NCI-H82 (cell line): Measurements from ENCODE around the gene GPR146.
"Not testable (repeated sequence)": the region's sequence is repeated elsewhere in the genome, so short reads cannot be mapped to it uniquely, and the experiment has no call there.

Experiments
- DNase-seq: peaks from one replicate; lab custom pipeline; 2025; lab: John Stamatoyannopoulos, UW

Gene GPR146

GRCh38 chr7:1026721-1027161 is 17.6 kb upstream of the GPR146 start:
- no peak for DNase-seq

DNA sequence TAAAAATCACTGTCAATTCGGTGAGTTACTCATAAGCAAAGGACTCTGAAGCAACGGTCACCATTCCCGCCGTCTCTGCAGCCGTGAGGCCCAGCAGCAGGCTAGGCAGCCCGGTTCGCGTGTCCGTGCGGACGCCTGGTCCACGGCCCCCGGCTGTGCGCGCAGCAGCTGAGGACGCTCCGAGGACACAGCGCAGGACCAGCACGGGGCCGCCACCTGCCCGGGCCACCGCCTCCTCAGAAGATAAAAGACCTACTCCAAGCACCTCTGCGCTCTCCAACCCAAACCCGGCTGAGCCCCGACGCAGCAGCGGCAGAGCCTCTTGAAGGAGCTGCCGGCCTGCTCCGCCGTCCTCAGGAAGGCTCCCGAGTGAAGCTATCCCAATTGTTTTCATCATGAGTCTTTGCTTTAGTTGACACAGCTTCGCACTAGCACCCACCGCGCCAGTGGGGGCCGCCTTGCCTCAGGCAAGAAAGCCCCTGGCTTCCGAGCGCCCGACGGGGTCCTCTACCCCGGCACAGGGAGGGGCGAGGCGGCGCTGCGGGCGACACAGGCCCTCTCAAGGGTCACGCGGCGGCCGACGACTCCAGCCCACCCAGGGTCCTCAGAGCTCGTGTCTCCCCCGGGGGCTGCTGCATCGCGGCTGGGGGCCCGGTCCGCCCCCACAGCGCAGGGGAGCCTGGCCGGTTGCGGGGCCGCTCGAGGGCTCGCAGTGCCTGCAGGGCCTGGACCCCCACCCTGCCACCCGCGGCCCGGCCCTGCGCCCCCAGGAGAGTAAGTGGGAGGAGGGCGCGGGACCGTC is 16.9 kb upstream of the GPR146 start:
- peak; percentile 51 for DNase-seq

GRCh38 chr7:1028044-1028770 is 16.1 kb upstream of the GPR146 start:
- DNase-seq, result peak; percentile 92

GRCh38 chr7:1028775-1029636 is 15.3 kb upstream of the GPR146 start:
- DNase-seq, result peak; percentile 78

DNA sequence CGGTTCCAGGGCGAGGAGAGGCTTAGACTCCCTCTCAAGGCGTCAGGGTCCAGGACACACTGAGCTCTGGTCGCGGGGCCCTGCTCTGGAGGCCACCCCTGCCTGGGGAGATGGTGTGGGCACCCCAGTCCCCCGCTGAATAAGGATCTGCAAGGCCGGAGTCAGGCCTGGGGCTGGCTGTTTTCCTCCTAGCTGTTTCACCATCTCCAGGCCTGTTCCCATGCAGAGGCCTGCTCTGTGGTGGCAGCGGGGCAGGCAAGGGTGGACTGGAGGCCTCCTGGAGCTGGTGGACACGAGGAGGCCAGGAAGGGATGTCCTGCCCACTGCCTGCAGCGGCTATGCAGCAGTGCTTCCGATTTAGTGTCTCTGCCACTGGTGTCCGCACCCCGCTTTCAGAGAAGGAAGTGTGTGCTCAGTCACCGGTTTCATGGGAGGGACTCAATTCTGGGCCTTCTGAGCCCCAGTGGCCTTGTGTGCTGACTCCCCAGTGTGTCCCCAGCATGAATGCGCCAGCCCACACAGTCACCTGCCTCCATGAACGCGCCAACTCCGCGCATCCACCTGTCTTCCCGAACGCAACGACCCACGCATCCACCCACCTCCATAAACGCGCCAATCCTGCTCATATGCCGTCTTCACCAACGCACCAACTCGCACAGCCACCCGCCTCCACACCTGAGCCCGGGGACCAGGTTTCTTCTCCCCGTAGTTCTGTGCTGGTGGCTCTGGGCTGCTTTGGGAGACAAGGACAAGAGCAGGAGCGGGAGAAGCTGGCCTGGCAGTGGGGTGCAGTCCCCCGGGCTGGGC is 14.5 kb upstream of the GPR146 start:
- no peak for DNase-seq

DNA sequence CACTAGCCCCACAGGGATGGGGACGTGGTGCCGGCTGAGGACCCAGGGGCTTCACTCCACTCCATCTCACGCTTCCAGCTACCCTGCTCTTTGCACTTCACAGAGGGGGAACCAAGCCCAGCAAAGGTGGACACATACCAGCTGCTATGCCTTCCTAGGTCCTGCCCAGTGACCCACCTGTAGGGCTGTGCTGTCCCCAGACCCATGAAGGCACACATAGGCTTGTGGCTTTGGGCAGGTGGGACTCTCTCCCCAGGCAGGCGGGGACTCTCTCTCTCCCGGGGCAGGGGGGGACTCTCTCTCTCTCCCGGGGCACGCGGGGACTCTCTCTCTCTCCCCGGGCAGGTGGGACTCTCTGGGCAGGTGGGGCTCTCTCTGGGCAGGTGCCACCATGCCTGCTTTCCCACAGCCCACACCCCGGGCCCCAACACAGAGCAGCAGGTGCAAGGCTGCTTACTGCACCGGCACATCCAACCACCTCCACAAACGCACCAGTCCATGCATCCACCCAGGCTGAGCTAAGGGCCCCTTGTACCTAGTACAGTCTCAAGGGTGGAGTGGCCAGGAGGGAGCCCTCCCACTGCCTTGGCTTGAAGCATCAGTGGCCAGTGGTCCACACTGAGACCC is 13.8 kb upstream of the GPR146 start:
- no peak for DNase-seq

- DNase-seq, result no peak
Measured at GRCh38 chr7:1031716-1032455, 12.5 kb upstream of the GPR146 start.

DNA sequence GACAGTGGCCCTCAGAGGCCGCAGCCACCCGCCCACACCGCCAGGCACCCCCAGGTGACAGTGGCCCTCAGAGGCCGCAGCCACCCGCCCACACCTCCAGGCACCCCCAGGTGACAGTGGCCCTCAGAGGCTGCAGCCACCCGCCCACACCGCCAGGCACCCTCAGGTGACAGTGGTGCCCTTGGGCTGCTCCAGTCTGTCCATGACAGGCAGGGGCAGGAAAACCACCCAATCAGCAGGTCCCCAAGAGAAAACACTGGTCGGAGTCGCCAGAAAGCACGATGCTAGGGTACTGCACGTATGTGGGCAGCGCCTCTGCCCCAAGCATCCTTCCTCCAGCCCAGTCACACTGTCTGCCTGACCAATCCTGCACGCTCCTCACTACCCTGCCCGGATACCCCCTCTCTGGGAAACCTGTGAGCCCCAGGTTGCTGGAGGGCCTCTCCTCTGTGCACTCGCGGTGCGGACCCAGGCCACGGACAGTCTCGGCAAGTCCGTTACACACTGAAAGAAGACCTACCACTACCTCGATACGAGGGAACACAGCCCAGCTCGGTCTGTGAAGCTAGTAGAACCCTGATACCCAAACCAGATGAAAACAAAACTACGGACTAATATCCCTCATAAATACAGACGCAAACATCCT is 11.7 kb upstream of the GPR146 start:
- no peak for DNase-seq

GRCh38 chr7:1033546-1034145 is 10.7 kb upstream of the GPR146 start:
- DNase-seq, result no peak

DNA sequence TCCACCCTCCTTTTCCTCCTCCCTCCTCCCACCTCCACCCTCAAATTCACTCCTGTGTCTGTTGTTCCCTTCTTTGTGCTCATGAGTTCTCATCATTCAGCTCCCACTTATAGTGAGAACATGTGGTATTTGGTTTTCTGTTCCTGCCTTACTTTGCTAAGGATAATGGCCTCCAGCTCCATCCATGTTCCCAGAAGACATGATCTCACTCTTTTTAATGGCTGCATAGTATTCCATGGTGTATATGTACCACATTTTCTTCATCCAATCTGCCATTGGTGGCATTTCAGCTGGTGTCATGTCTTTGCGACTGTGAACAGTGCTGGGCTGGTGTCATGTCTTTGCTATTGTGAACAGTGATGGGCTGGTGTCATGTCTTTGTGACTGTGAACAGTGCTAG is 9.6 kb upstream of the GPR146 start:
- not testable (repeated sequence) for DNase-seq

- DNase-seq, result not testable (repeated sequence)
Measured at GRCh38 chr7:1036164-1036928, 8.0 kb upstream of the GPR146 start.

DNA sequence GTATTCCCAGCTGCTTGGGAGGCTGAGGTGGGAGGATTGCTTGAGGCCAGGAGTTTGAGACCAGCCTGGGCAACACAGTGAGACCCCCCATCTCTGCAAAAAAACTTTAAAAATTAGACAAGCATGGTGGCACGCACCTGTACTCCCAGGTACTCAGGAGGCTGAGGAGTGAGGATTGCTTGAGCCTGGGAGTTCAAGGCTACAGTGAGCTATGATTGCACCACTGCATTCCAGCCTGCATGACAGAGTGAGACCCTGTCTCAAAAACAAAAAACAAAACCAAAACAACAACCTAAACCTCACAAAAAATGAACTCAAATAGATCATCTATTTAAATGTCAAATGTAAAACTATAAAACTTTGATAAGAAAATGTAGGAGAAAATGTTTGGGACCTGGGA is 4.1 kb upstream of the GPR146 start:
- DNase-seq, result not testable (repeated sequence)

DNA sequence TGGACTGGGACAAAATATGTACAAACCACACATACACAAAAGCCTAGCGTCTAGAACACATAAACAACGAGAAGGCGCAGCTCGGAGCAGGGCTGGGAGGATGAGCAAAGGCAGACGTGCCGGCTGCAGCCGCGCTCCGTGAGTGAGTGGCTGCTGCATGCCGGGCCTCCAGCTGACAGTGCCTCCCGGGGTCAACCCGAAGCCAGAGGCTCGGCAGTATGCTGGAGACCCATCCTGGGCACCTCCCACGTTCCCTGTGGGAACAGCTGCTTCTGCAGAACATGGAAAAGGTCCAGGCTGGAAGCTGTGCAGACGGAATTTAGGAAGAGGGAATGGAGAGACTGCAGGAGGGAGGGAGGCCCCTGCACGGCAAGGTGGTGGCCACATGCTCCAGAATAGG is 3.6 kb upstream of the GPR146 start:
- peak; percentile 68 for DNase-seq

GRCh38 chr7:1041551-1042491 is 2.5 kb upstream of the GPR146 start:
- no peak for DNase-seq

DNA sequence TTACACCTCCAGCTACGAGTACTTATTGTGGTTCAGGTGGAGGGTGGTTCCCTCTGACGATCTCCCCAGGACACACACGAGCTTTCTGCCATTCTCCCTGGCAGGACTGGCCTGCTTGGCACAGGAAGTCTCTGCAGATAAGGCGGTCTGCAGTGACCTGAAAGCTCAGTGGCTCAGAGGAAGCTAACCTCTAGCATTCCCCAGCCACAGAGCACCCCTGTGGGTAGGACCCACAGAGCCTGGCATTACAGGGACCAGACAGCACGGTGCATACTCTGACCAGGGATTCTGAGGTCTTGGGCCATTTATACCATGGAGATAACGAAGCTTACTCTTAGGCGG is 1.9 kb upstream of the GPR146 start:
- no peak for DNase-seq

GRCh38 chr7:1043552-1044188 is 676 bp upstream of the GPR146 start:
- DNase-seq, result no peak
